PC-9 (cell line): ENCODE results near the gene AGMO. TPM values are rescaled to one million over a fixed set of nuclear protein-coding genes. Genes with fewer than 3 reads are reported as not detected.

ENCODE experiments used
- BruUV-seq: library from RNA; stranded (reverse); fragments of 400-500 nt; replicated peaks from 2 replicates; lab custom pipeline; 2021; lab: Mats Ljungman, UMichigan
- CTCF ChIA-PET: fragments of 300-600 bp; sonication (Branson Sonifier 250); formaldehyde crosslinking; loops from one replicate; lab custom pipeline; 2022; ENCODE audit warnings: antibody characterized with exemption; lab: Charles Lee
- POLR2A ChIA-PET: fragments of 300-600 bp; sonication (Branson Sonifier 250); formaldehyde crosslinking; loops from one replicate; lab custom pipeline; 2022; ENCODE audit warnings: antibody characterized with exemption; ENCODE audit not compliant: unreplicated experiment; lab: Charles Lee
- DNase-seq, 2 experiments: peaks; one replicate each; pipeline versions ENCODE4 v3.0.0 to v3.0.0-alpha.2; 2015 to 2022; ENCODE audit warnings: mixed read lengths in 1 of 2
- H2AFZ ChIP-seq: fragments of 200-600 bp; sonication (generic); 2 replicates; pipeline ENCODE4 v1.8.1; 2017; ENCODE audit warnings: antibody characterized with exemption
- H3F3A ChIP-seq: fragments of 200-600 bp; sonication (generic); 2 replicates; pipeline ENCODE4 v1.8.1; 2017; ENCODE audit warnings: antibody characterized with exemption, mild to moderate bottlenecking, low read depth; ENCODE audit not compliant: insufficient read depth
- H3K27ac ChIP-seq: fragments of 200-600 bp; sonication (generic); 2 replicates; pipeline ENCODE4 v1.6.1; 2016; ENCODE audit warnings: mixed run types
- H3K27me3 ChIP-seq: fragments of 200-600 bp; sonication (generic); 2 replicates; pipeline ENCODE4 v1.6.1; 2016; ENCODE audit warnings: low read depth, mixed run types; ENCODE audit not compliant: insufficient read depth
- H3K36me3 ChIP-seq: fragments of 200-600 bp; sonication (generic); 2 replicates; pipeline ENCODE4 v1.6.1; 2016; ENCODE audit warnings: low read depth, mixed run types
- H3K4me1 ChIP-seq: fragments of 200-600 bp; sonication (generic); replicated peaks from 2 replicates; pipeline ENCODE4 v1.6.1; 2016; ENCODE audit warnings: mixed run types; ENCODE audit not compliant: insufficient read depth
- H3K4me2 ChIP-seq: fragments of 200-600 bp; sonication (generic); 2 replicates; pipeline ENCODE4 v1.6.1; 2017; ENCODE audit warnings: mixed run types
- H3K4me3 ChIP-seq: fragments of 200-600 bp; sonication (generic); 2 replicates; pipeline ENCODE4 v1.6.1; 2016; ENCODE audit warnings: mixed run types
- H3K79me2 ChIP-seq: fragments of 200-600 bp; sonication (generic); 2 replicates; pipeline ENCODE4 v1.6.1; 2017; ENCODE audit warnings: low read depth, mixed run types
- H3K9me2 ChIP-seq: fragments of 200-600 bp; sonication (generic); 2 replicates; pipeline ENCODE4 v1.8.1; 2017; ENCODE audit warnings: mild to moderate bottlenecking; ENCODE audit not compliant: insufficient read depth
- H3K9me3 ChIP-seq: fragments of 200-600 bp; sonication (generic); 2 replicates; pipeline ENCODE4 v1.8.1; 2016; ENCODE audit warnings: low read depth; ENCODE audit not compliant: insufficient read depth
- H4K20me1 ChIP-seq: fragments of 200-600 bp; sonication (generic); 2 replicates; pipeline ENCODE4 v1.8.1; 2017; ENCODE audit not compliant: insufficient read depth
- EZH2 ChIP-seq: fragments of 200-600 bp; sonication (generic); IDR thresholded peaks from 2 replicates; pipeline ENCODE4 v1.8.0; 2017; ENCODE audit warnings: antibody characterized with exemption, low read depth
- intact Hi-C: fragments of 100-400 bp; cut with micrococcal nuclease; formaldehyde crosslinking; loops from one replicate; pipeline ENCODE4 v1.10.0; 2022; ENCODE audit not compliant: unreplicated experiment
- total RNA-seq: library from RNA; stranded (reverse); gene quantifications from 2 replicates; pipeline ENCODE4 v1.2.3, GENCODE V29; 2021
- TF ChIP-seq, protein P1 (sequence below): fragments of 200-600 bp; sonication (generic); conservative IDR thresholded peaks from 2 replicates; pipeline ENCODE4 v1.6.1; 2017; ENCODE audit warnings: mixed run types, antibody characterized with exemption, mild to moderate bottlenecking, moderate library complexity

AGMO gene
- total RNA-seq, 1 experiment from 2014 or later: not detected

GRCh38 chr7:15418264-15418663 lies 143.6 kb downstream of the AGMO start:
- Histone ChIP-seq H3K4me2 (no peak overlapping the region), H3K4me3 (no peak overlapping the region), H3K4me1 (no peaks in the 10 kb centered on the region), H3K79me2 (no peaks in the 10 kb centered on the region), H2AFZ (no peak overlapping the region), H3K27me3 (no peaks in the 10 kb centered on the region), H3K9me2 (no peaks in the 10 kb centered on the region), H3K9me3 (no peaks in the 10 kb centered on the region), H3K36me3 (no peaks in the 10 kb centered on the region), H3F3A (no peaks in the 10 kb centered on the region), H3K27ac (no peak overlapping the region), H4K20me1 (no peaks in the 10 kb centered on the region)
- no peak for DNase-seq
- ChIA-PET CTCF (no interaction called here), POLR2A (no interaction called here)
- no peak for TF ChIP-seq EZH2
- TF ChIP-seq, protein P1, sequence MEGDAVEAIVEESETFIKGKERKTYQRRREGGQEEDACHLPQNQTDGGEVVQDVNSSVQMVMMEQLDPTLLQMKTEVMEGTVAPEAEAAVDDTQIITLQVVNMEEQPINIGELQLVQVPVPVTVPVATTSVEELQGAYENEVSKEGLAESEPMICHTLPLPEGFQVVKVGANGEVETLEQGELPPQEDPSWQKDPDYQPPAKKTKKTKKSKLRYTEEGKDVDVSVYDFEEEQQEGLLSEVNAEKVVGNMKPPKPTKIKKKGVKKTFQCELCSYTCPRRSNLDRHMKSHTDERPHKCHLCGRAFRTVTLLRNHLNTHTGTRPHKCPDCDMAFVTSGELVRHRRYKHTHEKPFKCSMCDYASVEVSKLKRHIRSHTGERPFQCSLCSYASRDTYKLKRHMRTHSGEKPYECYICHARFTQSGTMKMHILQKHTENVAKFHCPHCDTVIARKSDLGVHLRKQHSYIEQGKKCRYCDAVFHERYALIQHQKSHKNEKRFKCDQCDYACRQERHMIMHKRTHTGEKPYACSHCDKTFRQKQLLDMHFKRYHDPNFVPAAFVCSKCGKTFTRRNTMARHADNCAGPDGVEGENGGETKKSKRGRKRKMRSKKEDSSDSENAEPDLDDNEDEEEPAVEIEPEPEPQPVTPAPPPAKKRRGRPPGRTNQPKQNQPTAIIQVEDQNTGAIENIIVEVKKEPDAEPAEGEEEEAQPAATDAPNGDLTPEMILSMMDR: no peak
- intact Hi-C loops: no loop called here
- BruUV-seq: no TSS peak

- no peaks in the 10 kb centered on the region for H3F3A ChIP-seq
- ChIA-PET CTCF (no interaction called here), POLR2A (no interaction called here)
- H4K20me1 ChIP-seq: no peaks in the 10 kb centered on the region
- H3K9me3 ChIP-seq: no peaks in the 10 kb centered on the region
- no peak overlapping the region for H3K27ac ChIP-seq
- no peaks in the 10 kb centered on the region for H3K27me3 ChIP-seq
- intact Hi-C loops: no loop called here
- no peaks in the 10 kb centered on the region for H3K9me2 ChIP-seq
- no peak for TF ChIP-seq EZH2
- TF ChIP-seq, protein P1: no peak
- no peaks in the 10 kb centered on the region for H3K36me3 ChIP-seq
- DNase-seq: no peak
- no peaks in the 10 kb centered on the region for H3K4me1 ChIP-seq
- no TSS peak for BruUV-seq
- no peaks in the 10 kb centered on the region for H3K79me2 ChIP-seq
- H3K4me2 ChIP-seq: no peak overlapping the region
- no peak overlapping the region for H2AFZ ChIP-seq
- no peak overlapping the region for H3K4me3 ChIP-seq
Measured at GRCh38 chr7:15417341-15417988, 144.3 kb downstream of the AGMO start.

DNA sequence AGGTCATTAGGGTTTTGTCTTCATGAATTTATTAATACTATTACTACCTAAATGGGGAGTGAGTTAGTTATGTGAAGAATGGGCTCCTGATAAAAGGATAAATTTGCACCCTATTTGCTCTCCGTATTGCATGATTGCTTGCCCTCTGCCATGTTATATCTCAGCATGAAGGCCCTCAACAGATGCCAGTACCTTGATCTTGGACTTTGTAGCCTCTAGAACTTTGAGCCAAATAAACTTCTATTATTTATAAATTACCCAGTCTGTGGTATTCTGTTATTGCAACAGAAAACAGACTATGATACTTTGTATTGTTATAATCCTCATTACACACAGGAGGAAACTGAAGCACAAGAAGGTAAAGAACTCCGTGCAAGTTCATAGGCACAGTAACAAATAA lies 150.8 kb downstream of the AGMO start:
- Histone ChIP-seq H3K4me1 (no peaks in the 10 kb centered on the region), H3K9me2 (no peaks in the 10 kb centered on the region), H3K4me2 (no peak overlapping the region), H3K27ac (no peak overlapping the region), H3K36me3 (no peaks in the 10 kb centered on the region), H3F3A (no peaks in the 10 kb centered on the region), H3K4me3 (no peak overlapping the region), H3K79me2 (no peaks in the 10 kb centered on the region), H2AFZ (no peak overlapping the region; the same call in 1 of the 2 replicates), H3K9me3 (no peaks in the 10 kb centered on the region), H3K27me3 (no peaks in the 10 kb centered on the region), H4K20me1 (no peaks in the 10 kb centered on the region)
- POLR2A ChIA-PET: no interaction called here
- no peak for DNase-seq
- intact Hi-C loops: no loop called here
- TF ChIP-seq, protein P1: no peak
- no peak for TF ChIP-seq EZH2
- CTCF ChIA-PET: no interaction called here
- BruUV-seq: no TSS peak
